Measurements from ENCODE around the gene DOCK2.

DNA sequence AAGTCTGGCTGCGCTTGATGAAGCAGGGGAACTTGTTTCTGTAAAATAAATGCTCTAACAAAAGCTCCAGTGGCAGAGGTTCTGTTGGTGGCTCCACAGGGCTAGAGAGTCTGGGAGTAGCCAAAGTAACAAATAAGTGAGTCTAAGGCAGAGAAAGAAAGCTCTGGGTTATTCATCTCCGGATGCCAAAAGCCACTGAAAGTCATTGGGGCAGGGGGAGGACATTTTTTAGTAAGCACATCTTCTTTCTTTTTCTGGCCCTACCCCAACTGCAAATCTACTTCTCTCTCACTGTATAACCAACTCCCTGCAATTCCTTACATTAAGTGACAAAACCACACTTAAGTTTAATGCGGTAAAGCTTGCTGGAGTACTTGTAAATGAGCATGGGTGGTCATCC lies 201.6 kb downstream of the DOCK2 start:
- TF ChIP-seq, protein P1, sequence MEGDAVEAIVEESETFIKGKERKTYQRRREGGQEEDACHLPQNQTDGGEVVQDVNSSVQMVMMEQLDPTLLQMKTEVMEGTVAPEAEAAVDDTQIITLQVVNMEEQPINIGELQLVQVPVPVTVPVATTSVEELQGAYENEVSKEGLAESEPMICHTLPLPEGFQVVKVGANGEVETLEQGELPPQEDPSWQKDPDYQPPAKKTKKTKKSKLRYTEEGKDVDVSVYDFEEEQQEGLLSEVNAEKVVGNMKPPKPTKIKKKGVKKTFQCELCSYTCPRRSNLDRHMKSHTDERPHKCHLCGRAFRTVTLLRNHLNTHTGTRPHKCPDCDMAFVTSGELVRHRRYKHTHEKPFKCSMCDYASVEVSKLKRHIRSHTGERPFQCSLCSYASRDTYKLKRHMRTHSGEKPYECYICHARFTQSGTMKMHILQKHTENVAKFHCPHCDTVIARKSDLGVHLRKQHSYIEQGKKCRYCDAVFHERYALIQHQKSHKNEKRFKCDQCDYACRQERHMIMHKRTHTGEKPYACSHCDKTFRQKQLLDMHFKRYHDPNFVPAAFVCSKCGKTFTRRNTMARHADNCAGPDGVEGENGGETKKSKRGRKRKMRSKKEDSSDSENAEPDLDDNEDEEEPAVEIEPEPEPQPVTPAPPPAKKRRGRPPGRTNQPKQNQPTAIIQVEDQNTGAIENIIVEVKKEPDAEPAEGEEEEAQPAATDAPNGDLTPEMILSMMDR (IDR thresholded peaks at IDR 0.05), result no peak
- no peak for TF ChIP-seq ZFX (IDR thresholded peaks at IDR 0.05; ENCODE audit: borderline replicate concordance)
